H1 (cell line): ENCODE measurements around the gene ASF1B. TPM values are rescaled to one million over a fixed set of nuclear protein-coding genes. Genes with fewer than 3 reads are reported as not detected.

ENCODE experiments used
- polyA plus RNA-seq, 7 experiments: library from polyadenylated mRNA; depleted of rRNA in 3 of 7; stranded (reverse) in 5 of 7; unstranded in 2 of 7; fragments of >200 nt in 5 of 7; fragments of 200-250 nt in 2 of 7; gene quantifications; 1 replicate in 5 of 7; 2 replicates in 1 of 7; 4 replicates in 1 of 7; pipeline versions ENCODE4 v1.2.1 to v1.2.3, GENCODE V29; 2011 to 2013; ENCODE audit warnings: missing spikeins in 2 of 7, mixed read lengths in 2 of 7
- total RNA-seq: library from RNA; stranded (reverse); fragmentation: NEBNext Ultra II Directional; extraction: Animal tissue kit (Norgen Biotek cat#: 25700); gene quantifications from 2 replicates; pipeline ENCODE4 v1.2.1, GENCODE V29; 2021

The ASF1B gene
- total and polyA plus RNA-seq, 2 of the 8 experiments (the other 6 are each of a cell fraction or from before 2014, with no cell fraction given) = 32.6 to 59.2 TPM

Other genes with a start within 250 kb of the ASF1B start
- 4.6 and 4.7 TPM in 2 replicates for gene BRME1, start 230.5 kb downstream of the ASF1B start, total RNA-seq
- gene BRME1, start 230.5 kb downstream of the ASF1B start, polyA plus RNA-seq (2011; rRNA removed) = 4.6 and 6.0 TPM in 2 replicates
- gene CC2D1A, start 230.4 kb downstream of the ASF1B start, total RNA-seq = 33.0 and 36.4 TPM in 2 replicates
- 12.5 and 20.5 TPM in 2 replicates for gene CC2D1A, start 230.4 kb downstream of the ASF1B start, polyA plus RNA-seq (2011; rRNA removed)
- gene PODNL1, start 198.2 kb downstream of the ASF1B start, total RNA-seq = 0.75 and 1.5 TPM in 2 replicates
- gene PODNL1, start 198.2 kb downstream of the ASF1B start, polyA plus RNA-seq (2011; rRNA removed) = 1.0 and 2.3 TPM in 2 replicates
- gene DCAF15, start 184.1 kb downstream of the ASF1B start, total RNA-seq = 68.7 and 77.1 TPM in 2 replicates
- 80.8 and 127 TPM in 2 replicates for gene DCAF15, start 184.1 kb downstream of the ASF1B start, polyA plus RNA-seq (2011; rRNA removed)
- 16.1 and 17.0 TPM in 2 replicates for gene RFX1, start 130.3 kb downstream of the ASF1B start, total RNA-seq
- 4.9 and 10.4 TPM in 2 replicates for gene RFX1, start 130.3 kb downstream of the ASF1B start, polyA plus RNA-seq (2011; rRNA removed)
- not detected in 2 replicates for gene RLN3, start 108.4 kb downstream of the ASF1B start, total RNA-seq
- gene RLN3, start 108.4 kb downstream of the ASF1B start, polyA plus RNA-seq (2011; rRNA removed) = not detected in 2 replicates
- 14.7 and 15.1 TPM in 2 replicates for gene IL27RA, start 104.8 kb downstream of the ASF1B start, total RNA-seq
- 9.9 and 10.8 TPM in 2 replicates for gene IL27RA, start 104.8 kb downstream of the ASF1B start, polyA plus RNA-seq (2011; rRNA removed)
- 31.3 and 33.1 TPM in 2 replicates for gene PALM3, start 74.5 kb downstream of the ASF1B start, total RNA-seq
- gene PALM3, start 74.5 kb downstream of the ASF1B start, polyA plus RNA-seq (2011; rRNA removed) = 5.8 and 12.1 TPM in 2 replicates
- 0.92 and 1.4 TPM in 2 replicates for gene MISP3, start 63.8 kb downstream of the ASF1B start, total RNA-seq
- 0.74 and 0.96 TPM in 2 replicates for gene MISP3, start 63.8 kb downstream of the ASF1B start, polyA plus RNA-seq (2011; rRNA removed)
- gene C19orf67, start 50.8 kb downstream of the ASF1B start, total RNA-seq = 0.52 TPM in 1 of 2 replicates, not detected in the other
- gene C19orf67, start 50.8 kb downstream of the ASF1B start, polyA plus RNA-seq (2011; rRNA removed) = 0.12 and 0.25 TPM in 2 replicates
- gene SAMD1, start 45.8 kb downstream of the ASF1B start, total RNA-seq = 95.7 and 100 TPM in 2 replicates
- gene SAMD1, start 45.8 kb downstream of the ASF1B start, polyA plus RNA-seq (2011; rRNA removed) = 40.0 and 52.4 TPM in 2 replicates
- 48.2 and 52.8 TPM in 2 replicates for gene PRKACA, start 18.8 kb downstream of the ASF1B start, total RNA-seq
- gene PRKACA, start 18.8 kb downstream of the ASF1B start, polyA plus RNA-seq (2011; rRNA removed) = 14.2 and 22.4 TPM in 2 replicates
- 112 and 119 TPM in 2 replicates for gene ADGRL1, start 69.6 kb upstream of the ASF1B start, total RNA-seq
- gene ADGRL1, start 69.6 kb upstream of the ASF1B start, polyA plus RNA-seq (2011; rRNA removed) = 95.6 and 158 TPM in 2 replicates
- gene ADGRE5, start 244.9 kb upstream of the ASF1B start, total RNA-seq = 3.0 and 3.6 TPM in 2 replicates
- gene ADGRE5, start 244.9 kb upstream of the ASF1B start, polyA plus RNA-seq (2011; rRNA removed) = 1.6 and 2.3 TPM in 2 replicates